H1 (cell line): Measurements from ENCODE around the gene MEF2C. TPM values are rescaled to one million over a fixed set of nuclear protein-coding genes. Genes with fewer than 3 reads are reported as not detected.

Source experiments
- CTCF ChIA-PET: fragments of 300-600 bp; sonication (Branson Sonifier 250); formaldehyde crosslinking; loops from one replicate; lab custom pipeline; 2021; ENCODE audit not compliant: partially characterized antibody; lab: Charles Lee
- POLR2A ChIA-PET: fragments of 300-600 bp; sonication (Branson Sonifier 250); formaldehyde crosslinking; loops from one replicate; lab custom pipeline; 2021; ENCODE audit warnings: inconsistent platforms; ENCODE audit not compliant: partially characterized antibody; lab: Charles Lee
- DNase-seq, 2 experiments: peaks; one replicate each; pipeline versions ENCODE4 v3.0.0 to v3.0.0-alpha.2; 2010 to 2022; ENCODE audit warnings: low spot score in 2 of 2, low read depth in 1 of 2, mixed read lengths in 1 of 2
- FAIRE-seq: peaks from 2 replicates; lab custom pipeline; 2011; peaks lifted over from hg19 to GRCh38; lab: Jason Lieb, UNC
- H2AFZ ChIP-seq: 2 replicates; pipeline ENCODE4 v1.8.1; 2012; ENCODE audit warnings: low read length, inconsistent platforms
- H2AK5ac ChIP-seq: 2 replicates; pipeline ENCODE4 v1.6.1; 2013; ENCODE audit warnings: low read depth, low read length
- H2BK120ac ChIP-seq: replicated peaks from 2 replicates; pipeline ENCODE3; 2013; ENCODE audit warnings: low read depth, low read length, inconsistent platforms
- H2BK12ac ChIP-seq: 2 replicates; pipeline ENCODE4 v1.6.1; 2013; ENCODE audit warnings: low read depth, low read length
- H2BK15ac ChIP-seq: 2 replicates; pipeline ENCODE4 v1.6.1; 2013; ENCODE audit warnings: low read length
- H2BK20ac ChIP-seq: 2 replicates; pipeline ENCODE4 v1.6.1; 2013; ENCODE audit warnings: low read length
- H2BK5ac ChIP-seq: 2 replicates; pipeline ENCODE4 v1.6.1; 2013; ENCODE audit warnings: low read depth, low read length
- H3K14ac ChIP-seq: 2 replicates; pipeline ENCODE4 v1.6.1; 2013; ENCODE audit warnings: inconsistent platforms; ENCODE audit not compliant: insufficient read length
- H3K18ac ChIP-seq: 2 replicates; pipeline ENCODE4 v1.6.1; 2013; ENCODE audit warnings: low read length; ENCODE audit errors: extremely low read depth
- H3K23ac ChIP-seq: 2 replicates; pipeline ENCODE4 v1.6.1; 2013; ENCODE audit warnings: inconsistent platforms; ENCODE audit not compliant: insufficient read length
- H3K23me2 ChIP-seq: 2 replicates; pipeline ENCODE4 v1.6.1; 2013; ENCODE audit warnings: low read depth, low read length
- H3K27ac ChIP-seq: 2 replicates; pipeline ENCODE4 v1.6.1; 2011; ENCODE audit warnings: low read depth, low read length, inconsistent platforms
- H3K27me3 ChIP-seq, 4 experiments: replicated peaks in 1 of 4; 1 replicate in 1 of 4; 2 replicates in 3 of 4; pipeline versions ENCODE4 v1.6.1 to v1.8.1; 2011 to 2013; ENCODE audit warnings: low read length in 3 of 4, mild to moderate bottlenecking in 3 of 4, inconsistent platforms in 2 of 4, mixed read lengths in 2 of 4, moderate library complexity in 1 of 4; ENCODE audit not compliant: control insufficient read depth in 3 of 4, insufficient read depth in 3 of 4; ENCODE audit errors: extremely low read depth in 1 of 4
- H3K36me3 ChIP-seq, 4 experiments: 2 replicates each; pipeline versions ENCODE4 v1.6.1 to v1.8.1; 2011 to 2013; ENCODE audit warnings: mild to moderate bottlenecking in 4 of 4, low read length in 3 of 4, moderate library complexity in 2 of 4, control low read depth in 1 of 4, inconsistent platforms in 1 of 4; ENCODE audit not compliant: insufficient read depth in 4 of 4, control insufficient read depth in 2 of 4
- H3K4ac ChIP-seq: replicated peaks from 2 replicates; pipeline ENCODE3; 2013; ENCODE audit warnings: low read length, low read depth, mixed read lengths, inconsistent platforms; ENCODE audit not compliant: insufficient read length
- H3K4me1 ChIP-seq, 4 experiments: replicated peaks in 1 of 4; 1 replicate in 1 of 4; 2 replicates in 3 of 4; pipeline versions ENCODE4 v1.6.1 to v1.8.1; 2011 to 2013; ENCODE audit warnings: low read length in 3 of 4, inconsistent platforms in 2 of 4, mixed read lengths in 1 of 4; ENCODE audit not compliant: insufficient read depth in 4 of 4, control insufficient read depth in 3 of 4
- H3K4me2 ChIP-seq, 2 experiments: 2 replicates each; pipeline versions ENCODE4 v1.6.1 to v1.8.1; 2011 to 2013; ENCODE audit warnings: low read depth in 2 of 2, low read length in 2 of 2, control low read depth in 1 of 2, inconsistent platforms in 1 of 2, mild to moderate bottlenecking in 1 of 2; ENCODE audit not compliant: insufficient read depth in 1 of 2
- H3K4me3 ChIP-seq, 4 experiments: fragments of 200-600, 300-600 bp in 1 of 4; sonication (generic), shearing (Covaris generic), sonication (Bioruptor Twin) in 1 of 4; 2 replicates each; pipeline versions ENCODE4 v1.5.1 to v1.8.1; 2011 to 2016; ENCODE audit warnings: low read length in 4 of 4, low read depth in 3 of 4, control low read depth in 2 of 4, inconsistent platforms in 2 of 4, mild to moderate bottlenecking in 2 of 4, mixed read lengths in 1 of 4, moderate library complexity in 1 of 4; ENCODE audit not compliant: insufficient read depth in 2 of 4; ENCODE audit errors: extremely low read depth in 1 of 4
- H3K56ac ChIP-seq: replicated peaks from 2 replicates; pipeline ENCODE3; 2013; ENCODE audit warnings: low read depth, mild to moderate bottlenecking, mixed read lengths, low read length, inconsistent platforms; ENCODE audit not compliant: insufficient read length
- H3K79me1 ChIP-seq: 2 replicates; pipeline ENCODE4 v1.6.1; 2013; ENCODE audit warnings: low read depth, low read length, control low read depth
- H3K79me2 ChIP-seq, 2 experiments: 2 replicates each; pipeline versions ENCODE4 v1.6.1 to v1.8.1; 2012 to 2013; ENCODE audit warnings: low read length in 2 of 2, mild to moderate bottlenecking in 2 of 2, inconsistent platforms in 1 of 2; ENCODE audit not compliant: insufficient read depth in 2 of 2, control insufficient read depth in 1 of 2
- H3K9ac ChIP-seq, 4 experiments: replicated peaks in 1 of 4; 1 replicate in 1 of 4; 2 replicates in 3 of 4; pipeline versions ENCODE4 v1.6.1 to v1.8.1; 2011 to 2013; ENCODE audit warnings: low read depth in 3 of 4, low read length in 3 of 4, control low read depth in 2 of 4, mild to moderate bottlenecking in 2 of 4, moderate library complexity in 2 of 4, inconsistent platforms in 1 of 4; ENCODE audit errors: extremely low read depth in 1 of 4
- H3K9me3 ChIP-seq, 2 experiments: 2 replicates each; pipeline versions ENCODE4 v1.6.1 to v1.8.1; 2012 to 2013; ENCODE audit warnings: mild to moderate bottlenecking in 2 of 2, moderate library complexity in 2 of 2, control low read depth in 1 of 2, inconsistent platforms in 1 of 2, low read depth in 1 of 2, low read length in 1 of 2, mixed read lengths in 1 of 2; ENCODE audit not compliant: insufficient read depth in 2 of 2
- H4K20me1 ChIP-seq, 2 experiments: replicated peaks in 1 of 2; 2 replicates each; pipeline versions ENCODE3 to v1.8.1; 2011 to 2013; ENCODE audit warnings: inconsistent platforms in 2 of 2, low read length in 2 of 2, mild to moderate bottlenecking in 1 of 2; ENCODE audit not compliant: insufficient read depth in 2 of 2, control insufficient read depth in 1 of 2
- H4K5ac ChIP-seq: 2 replicates; pipeline ENCODE4 v1.6.1; 2013; ENCODE audit warnings: low read length, low read depth, mixed read lengths, inconsistent platforms; ENCODE audit not compliant: insufficient read length
- H4K8ac ChIP-seq: 2 replicates; pipeline ENCODE4 v1.8.0; 2013; ENCODE audit warnings: mild to moderate bottlenecking, moderate library complexity, low read length, inconsistent platforms; ENCODE audit not compliant: insufficient read depth; ENCODE audit errors: extremely low read depth
- H4K91ac ChIP-seq: replicated peaks from 2 replicates; pipeline ENCODE3; 2013; ENCODE audit warnings: low read length, mixed read lengths, inconsistent platforms; ENCODE audit not compliant: insufficient read length
- SRF ChIP-seq: IDR thresholded peaks from 2 replicates; pipeline ENCODE4 v1.6.1; 2011; ENCODE audit warnings: mild to moderate bottlenecking, low read depth, low read length, moderate library complexity
- TAF1 ChIP-seq: IDR thresholded peaks from 2 replicates; pipeline ENCODE4 v1.6.1; 2011; ENCODE audit warnings: mild to moderate bottlenecking, low read depth, low read length
- TAF7 ChIP-seq: optimal IDR thresholded peaks from 2 replicates; pipeline ENCODE3; 2011; ENCODE audit warnings: low read depth, mild to moderate bottlenecking, inconsistent platforms, low read length, moderate library complexity, borderline replicate concordance
- WGBS, 2 experiments: shearing (Covaris generic) in 1 of 2; methylation state at CpG; one replicate each; pipeline versions ENCODE4 v1.1.6 to v1.1.7; 2013 to 2015; ENCODE audit warnings: low lambda C conversion rate in 2 of 2, mixed read lengths in 2 of 2, inconsistent platforms in 1 of 2, low coverage in 1 of 2, missing lambda C conversion rate in 1 of 2; ENCODE audit not compliant: insufficient replicate concordance in 2 of 2, insufficient coverage in 1 of 2, insufficient read length in 1 of 2; ENCODE audit errors: extremely low coverage in 1 of 2, missing lambda C conversion rate in 1 of 2; 5-methylcytosine and 5-hydroxymethylcytosine counted together
- polyA plus RNA-seq, 7 experiments: library from polyadenylated mRNA; depleted of rRNA in 3 of 7; stranded (reverse) in 5 of 7; unstranded in 2 of 7; fragments of >200 nt in 5 of 7; fragments of 200-250 nt in 2 of 7; gene quantifications; 1 replicate in 5 of 7; 2 replicates in 1 of 7; 4 replicates in 1 of 7; pipeline versions ENCODE4 v1.2.1 to v1.2.3, GENCODE V29; 2011 to 2013; ENCODE audit warnings: missing spikeins in 2 of 7, mixed read lengths in 2 of 7
- total RNA-seq: library from RNA; stranded (reverse); fragmentation: NEBNext Ultra II Directional; extraction: Animal tissue kit (Norgen Biotek cat#: 25700); gene quantifications from 2 replicates; pipeline ENCODE4 v1.2.1, GENCODE V29; 2021

The MEF2C gene
- total and polyA plus RNA-seq, 2 of the 8 experiments (the other 6 are each of a cell fraction or from before 2014, with no cell fraction given), result 0.59 to 0.99 TPM

DNA sequence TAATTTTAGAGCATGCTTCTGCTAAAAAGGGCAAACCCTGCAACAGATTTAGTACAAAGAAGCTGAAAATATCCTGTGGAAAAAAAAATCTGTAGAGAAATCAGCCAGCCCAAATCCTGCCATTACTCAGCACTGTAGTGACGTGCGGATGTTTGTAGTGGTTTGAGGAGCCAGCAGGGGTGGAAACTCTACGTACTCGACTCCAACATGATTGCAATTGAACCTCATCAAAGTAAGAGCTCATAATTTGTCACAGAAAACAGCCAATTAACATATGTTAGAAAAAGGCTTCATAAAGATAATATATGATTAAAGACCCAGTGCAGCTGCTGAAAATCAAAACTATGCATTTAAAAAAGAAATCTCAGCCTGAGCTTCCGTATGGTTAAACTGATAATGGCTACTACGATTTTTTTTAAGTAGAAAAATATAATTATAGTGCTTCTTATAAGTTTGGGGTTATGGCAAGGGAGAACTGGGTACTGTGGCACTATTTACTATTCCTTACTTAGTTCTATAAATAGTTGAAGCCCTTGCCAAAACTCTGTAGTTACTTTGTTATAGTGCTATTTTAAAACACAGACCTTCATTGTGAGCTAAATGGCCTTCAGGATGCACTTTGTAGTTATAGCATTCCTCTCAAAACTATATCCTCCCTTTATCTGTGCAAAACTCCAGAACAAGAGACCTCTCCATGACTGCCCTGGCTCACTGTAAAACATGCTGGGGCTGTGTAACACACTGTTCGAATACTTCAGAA lies 49.4 kb downstream of the MEF2C start:
- H2AFZ ChIP-seq, result no peak overlapping the region
- no peaks in the 10 kb centered on the region for H3K36me3 ChIP-seq
- DNase-seq, result no peak
- no peaks in the 10 kb centered on the region for H3K27me3 ChIP-seq
- no peak overlapping the region for H3K4me2 ChIP-seq
- no peak overlapping the region for H4K8ac ChIP-seq
- H3K79me1 ChIP-seq, result no peaks in the 10 kb centered on the region
- no peak for TF ChIP-seq TAF7
- TF ChIP-seq TAF1, result no peak
- no peak for TF ChIP-seq SRF
- no peak overlapping the region for H2BK15ac ChIP-seq
- no peaks in the 10 kb centered on the region for H3K79me2 ChIP-seq
- no peak overlapping the region for H4K91ac ChIP-seq
- no peak overlapping the region for H3K4ac ChIP-seq
- H3K4me3 ChIP-seq, result no peak overlapping the region
- no peaks in the 10 kb centered on the region for H3K9me3 ChIP-seq
- no peak overlapping the region for H2BK120ac ChIP-seq
- no peak overlapping the region for H3K56ac ChIP-seq
- H3K23me2 ChIP-seq, result no peaks in the 10 kb centered on the region
- 88% methylated on average over 7 of the region's 7 CpGs; no CpG with 5 or more reads in 1 of the 2 experiments for WGBS, 2 experiments
- CTCF ChIA-PET, result interaction anchor here (0.6 to 1.2 kb wide), 3 partner anchors 8 to 106 kb away, joined by 3 to 4 read pairs (median 3); no protein-coding TSS in a partner anchor
- no peak overlapping the region for H3K27ac ChIP-seq
- no peak overlapping the region for H2BK20ac ChIP-seq
- FAIRE-seq, result no peak
- H3K23ac ChIP-seq, result no peak overlapping the region
- no peak overlapping the region for H2AK5ac ChIP-seq
- POLR2A ChIA-PET, result no interaction called here
- H3K14ac ChIP-seq, result no peak overlapping the region
- H4K5ac ChIP-seq, result no peak overlapping the region
- no peak overlapping the region for H3K9ac ChIP-seq
- H3K18ac ChIP-seq, result no peak overlapping the region
- no peak overlapping the region for H2BK12ac ChIP-seq
- H4K20me1 ChIP-seq, result no peaks in the 10 kb centered on the region
- peaks cover 0 to 3% (median 1%) of the 10 kb centered on the region in 4 experiments; a peak in 1 of 7 replicates for H3K4me1 ChIP-seq
- H2BK5ac ChIP-seq, result no peak overlapping the region
